WTC11 (cell line): ENCODE results near the gene NAALADL2.

Experiments
- CBFB ChIP-seq: sonication (generic); formaldehyde crosslinking; IDR thresholded peaks from 2 replicates; pipeline ENCODE4 v1.8.1; 2022; ENCODE audit warnings: mild to moderate bottlenecking, low read depth, missing genetic modification reagents
- CREB1 ChIP-seq: sonication (generic); formaldehyde crosslinking; IDR thresholded peaks from 2 replicates; pipeline ENCODE4 v1.8.0; 2023; ENCODE audit warnings: mild to moderate bottlenecking, missing genetic modification reagents
- CREM ChIP-seq: sonication (generic); formaldehyde crosslinking; IDR thresholded peaks from 2 replicates; pipeline ENCODE4 v1.8.1; 2022; ENCODE audit warnings: mild to moderate bottlenecking, missing genetic modification reagents, moderate library complexity
- CTCF ChIP-seq: fragments of 200-600 bp; IDR thresholded peaks from 2 replicates; pipeline ENCODE4 v1.8.0; 2022; ENCODE audit warnings: antibody characterized with exemption
- FOXP4 ChIP-seq: sonication (generic); formaldehyde crosslinking; IDR thresholded peaks from 2 replicates; pipeline ENCODE4 v1.8.0; 2022; ENCODE audit warnings: mild to moderate bottlenecking, missing genetic modification reagents
- GABPB1 ChIP-seq: sonication (generic); formaldehyde crosslinking; IDR thresholded peaks from 2 replicates; pipeline ENCODE4 v1.8.1; 2023; ENCODE audit warnings: mild to moderate bottlenecking, missing genetic modification reagents
- JUN ChIP-seq: sonication (generic); formaldehyde crosslinking; IDR thresholded peaks from 2 replicates; pipeline ENCODE4 v1.8.0; 2023; ENCODE audit warnings: mild to moderate bottlenecking, missing genetic modification reagents
- TEAD4 ChIP-seq: sonication (generic); formaldehyde crosslinking; IDR thresholded peaks from 2 replicates; pipeline ENCODE4 v1.8.0; 2022; ENCODE audit warnings: mild to moderate bottlenecking, missing genetic modification reagents
- ZNF671 ChIP-seq: fragments of 250-450 bp; sonication (Bioruptor Pico); IDR thresholded peaks from 2 replicates; pipeline ENCODE4 v1.8.0; 2021; ENCODE audit warnings: mild to moderate bottlenecking
- TF ChIP-seq, protein P1 (sequence below): sonication (generic); formaldehyde crosslinking; IDR thresholded peaks from 2 replicates; pipeline ENCODE4 v1.8.1; 2022; ENCODE audit warnings: mild to moderate bottlenecking, moderate library complexity, missing genetic modification reagents

DNA sequence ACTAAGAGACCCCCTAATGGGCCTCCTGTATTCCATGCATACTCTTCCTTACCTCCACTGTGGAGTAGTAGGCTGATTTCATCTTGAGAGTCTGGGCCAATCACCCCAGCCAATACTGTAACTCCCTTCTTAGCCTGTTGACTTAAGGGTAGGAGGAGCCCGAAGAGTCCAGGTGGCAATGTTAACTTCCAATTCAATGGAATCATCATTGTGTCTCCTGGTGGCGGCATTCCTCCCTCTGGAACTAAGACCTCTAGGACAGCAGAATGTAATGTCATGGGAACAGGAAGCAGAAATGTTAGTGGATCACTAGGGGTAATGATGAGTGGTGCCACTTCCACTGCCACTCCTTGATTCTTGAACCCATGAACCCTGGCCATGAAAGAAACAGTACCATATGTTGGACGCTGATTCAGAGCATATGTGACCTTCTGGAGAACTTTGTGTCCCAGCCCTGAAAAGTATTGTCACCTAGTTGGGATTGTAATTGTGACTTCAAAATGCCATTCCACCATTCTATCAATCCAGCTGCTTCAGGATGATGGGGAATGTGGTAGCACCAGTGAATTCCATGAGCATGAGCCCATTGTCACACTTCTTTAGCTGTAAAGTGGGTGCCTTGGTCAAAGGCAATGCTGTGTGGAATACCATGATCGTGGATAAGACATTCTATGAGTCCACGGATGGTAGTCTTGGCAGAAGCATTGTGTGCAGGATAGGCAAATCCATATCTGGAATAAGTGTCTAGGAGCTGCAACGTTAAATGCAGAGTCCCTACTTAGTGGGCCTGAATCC, 24.9 kb downstream of the NAALADL2 start:
- TF ChIP-seq GABPB1 (CRISPR knock-in tag) (no peak), ZNF671 (no peak), CTCF (no peak), CREM (CRISPR knock-in tag) (no peak), CREB1 (CRISPR knock-in tag) (no peak), TEAD4 (no peak), JUN (CRISPR knock-in tag) (no peak), FOXP4 (no peak), CBFB (CRISPR knock-in tag) (no peak)
- TF ChIP-seq, protein P1, sequence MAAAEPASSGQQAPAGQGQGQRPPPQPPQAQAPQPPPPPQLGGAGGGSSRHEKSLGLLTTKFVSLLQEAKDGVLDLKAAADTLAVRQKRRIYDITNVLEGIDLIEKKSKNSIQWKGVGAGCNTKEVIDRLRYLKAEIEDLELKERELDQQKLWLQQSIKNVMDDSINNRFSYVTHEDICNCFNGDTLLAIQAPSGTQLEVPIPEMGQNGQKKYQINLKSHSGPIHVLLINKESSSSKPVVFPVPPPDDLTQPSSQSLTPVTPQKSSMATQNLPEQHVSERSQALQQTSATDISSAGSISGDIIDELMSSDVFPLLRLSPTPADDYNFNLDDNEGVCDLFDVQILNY (CRISPR knock-in tag) = no peak
